HTR-8/SVneo (cell line): Measurements from ENCODE around the gene HOXB5.
A peak's percentile ranks its signal among the peaks of the same experiment; 100 is the strongest.

Experiments used
- DNase-seq: peaks from one replicate; pipeline ENCODE4 v3.0.0; 2011; ENCODE audit warnings: low spot score, mixed read lengths; ENCODE audit not compliant: insufficient read length
- FAIRE-seq: peaks from 2 replicates; lab custom pipeline; 2011; peaks lifted over from hg19 to GRCh38; lab: Jason Lieb, UNC

The HOXB5 gene

GRCh38 chr17:48593126-48593829 is at the start of gene HOXB5:
TSS of gene HOXB5 (minus strand) at chr17:48593779. CDS start at chr17:48593682, 97 bp downstream.
- peak; percentile 28 for FAIRE-seq
- no peak for DNase-seq

GRCh38 chr17:48642843-48643696 is 49.5 kb upstream of the HOXB5 start:
- FAIRE-seq = no peak
- DNase-seq = no peak

- no peak for DNase-seq
- no peak for FAIRE-seq
Observed at GRCh38 chr17:48642059-48642842, 48.7 kb upstream of the HOXB5 start.

GRCh38 chr17:48641541-48642058 is 48.0 kb upstream of the HOXB5 start:
- DNase-seq = no peak
- no peak for FAIRE-seq

DNA sequence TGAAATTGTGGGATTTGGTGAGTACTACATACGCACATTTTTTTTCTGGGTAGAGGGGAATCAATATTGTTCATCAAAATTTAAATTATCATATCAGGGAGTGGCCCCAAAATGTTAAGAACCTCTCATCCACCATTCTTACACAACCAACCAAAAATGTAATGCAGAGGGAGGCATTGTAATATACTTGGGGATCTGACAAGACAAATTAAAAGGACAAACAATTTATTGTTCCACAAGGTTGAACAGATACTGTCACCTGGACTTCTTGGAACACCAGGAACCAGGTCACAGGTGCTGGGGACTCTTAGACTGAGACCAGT is 47.2 kb upstream of the HOXB5 start:
- no peak for FAIRE-seq
- no peak for DNase-seq

DNA sequence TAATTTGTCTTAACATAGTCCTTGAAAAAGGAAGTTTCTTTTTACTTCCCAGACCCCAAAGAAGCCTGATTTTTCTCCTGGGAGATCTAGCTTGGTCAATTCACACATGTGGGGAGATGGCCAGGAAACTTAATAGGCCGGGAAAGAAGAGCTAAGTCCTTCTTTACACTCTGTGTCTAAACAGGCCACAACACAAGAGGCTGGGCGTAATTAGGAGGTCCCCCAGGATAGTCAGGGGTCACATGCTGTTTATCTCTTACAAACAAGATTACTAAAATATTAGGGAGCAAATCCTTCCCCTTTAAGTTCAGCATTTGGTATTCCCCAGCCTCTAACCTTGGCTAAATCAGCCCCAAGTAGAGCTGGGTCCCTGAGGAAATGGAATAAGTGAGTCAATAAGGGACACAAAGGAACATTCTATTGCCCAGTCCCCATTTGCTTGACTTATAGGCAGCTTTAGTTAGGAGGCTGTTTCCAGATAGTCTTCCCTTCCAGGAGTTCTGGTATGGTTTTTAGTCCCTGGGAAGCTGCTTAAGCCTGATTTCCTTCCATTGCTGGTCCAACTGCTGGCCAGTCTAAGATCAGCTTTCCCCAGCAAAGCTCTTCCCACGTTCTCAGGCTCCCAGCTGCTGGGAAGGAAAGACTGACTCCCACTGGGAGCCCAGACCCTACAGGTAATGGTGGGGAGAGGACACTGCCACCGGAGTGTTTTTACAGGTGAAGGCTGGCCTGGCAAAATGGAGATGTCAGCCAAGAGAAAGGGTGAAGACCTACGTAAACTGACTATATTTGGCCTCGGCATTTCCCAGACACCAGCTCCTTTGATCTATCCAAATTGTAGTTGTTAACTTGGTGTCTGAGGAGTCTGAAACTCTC is 46.6 kb upstream of the HOXB5 start:
- DNase-seq = no peak
- FAIRE-seq = no peak

GRCh38 chr17:48639136-48639535 is 45.6 kb upstream of the HOXB5 start:
- FAIRE-seq (no peak), DNase-seq (no peak)

DNA sequence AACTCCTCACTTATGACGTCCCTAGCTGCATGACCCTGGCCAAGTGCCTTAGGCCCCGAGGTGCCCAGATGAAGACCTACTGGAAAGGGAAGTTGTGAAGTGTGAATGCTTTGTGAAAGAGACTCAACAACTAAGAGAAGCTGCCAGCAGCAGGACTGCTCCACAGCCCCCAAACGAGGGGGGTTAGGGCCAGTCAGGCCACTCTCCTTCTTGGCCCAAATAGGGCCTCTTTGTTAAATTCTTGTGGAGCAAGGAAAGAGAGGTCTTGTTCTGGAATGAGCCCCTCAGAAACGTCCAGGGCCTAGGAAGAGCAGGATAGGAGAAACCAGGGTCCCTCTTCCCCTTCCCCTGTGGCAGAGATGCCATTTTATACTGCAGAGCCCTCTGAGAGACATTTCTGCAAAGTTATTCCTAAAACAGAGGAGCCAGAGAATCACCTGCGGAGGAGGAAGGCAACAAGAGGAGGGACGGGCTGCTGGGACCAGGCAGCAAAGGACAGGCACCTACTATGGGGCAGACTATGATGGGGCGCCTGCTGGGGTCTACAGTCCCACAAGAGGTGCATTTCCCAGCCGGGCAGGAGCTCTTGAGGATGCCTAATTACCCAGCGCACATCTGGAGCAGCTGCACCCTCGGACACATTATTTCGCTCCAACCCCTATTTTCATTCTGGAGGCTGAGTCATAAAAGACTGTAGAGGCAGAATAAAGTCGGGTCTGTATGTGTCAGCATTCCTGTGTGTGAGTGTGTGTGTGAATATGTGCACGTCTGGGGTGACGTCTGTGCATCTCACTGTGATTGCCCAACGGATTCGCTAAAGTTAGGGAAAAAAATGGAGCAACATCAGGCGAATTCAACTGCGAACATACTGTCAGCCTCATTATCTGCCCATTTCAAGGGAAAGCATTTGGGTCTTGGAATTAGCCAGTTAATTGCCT is 44.0 kb upstream of the HOXB5 start:
- FAIRE-seq (no peak), DNase-seq (no peak)

- DNase-seq = no peak
- FAIRE-seq = no peak
Observed at GRCh38 chr17:48636177-48637018, 42.8 kb upstream of the HOXB5 start.

GRCh38 chr17:48634493-48635208 is 41.1 kb upstream of the HOXB5 start:
- DNase-seq (no peak), FAIRE-seq (peak; percentile 4)

DNA sequence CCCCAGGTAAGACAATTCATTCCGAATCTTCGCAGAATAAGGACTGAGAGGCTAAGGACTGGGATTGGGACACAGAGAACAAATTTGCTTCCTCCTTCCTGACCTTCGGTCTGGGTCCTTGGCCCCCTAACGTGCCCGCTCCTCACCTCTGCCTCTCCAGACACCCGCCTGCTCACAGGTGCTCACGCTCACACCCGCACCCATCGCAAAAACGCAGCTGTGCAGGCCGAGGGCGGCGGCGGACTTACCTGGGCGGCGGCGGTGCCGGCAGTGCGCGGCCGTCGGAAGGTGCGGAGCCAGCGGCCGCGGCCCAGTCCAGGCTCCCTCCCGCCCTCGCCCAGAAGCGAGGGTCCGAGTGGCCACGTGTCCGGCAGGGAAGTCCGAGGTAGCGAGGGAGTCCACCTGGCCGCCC is 39.7 kb upstream of the HOXB5 start:
- FAIRE-seq (no peak), DNase-seq (no peak)

GRCh38 chr17:48632579-48633265 is 39.1 kb upstream of the HOXB5 start:
- DNase-seq = no peak
- FAIRE-seq = no peak

DNA sequence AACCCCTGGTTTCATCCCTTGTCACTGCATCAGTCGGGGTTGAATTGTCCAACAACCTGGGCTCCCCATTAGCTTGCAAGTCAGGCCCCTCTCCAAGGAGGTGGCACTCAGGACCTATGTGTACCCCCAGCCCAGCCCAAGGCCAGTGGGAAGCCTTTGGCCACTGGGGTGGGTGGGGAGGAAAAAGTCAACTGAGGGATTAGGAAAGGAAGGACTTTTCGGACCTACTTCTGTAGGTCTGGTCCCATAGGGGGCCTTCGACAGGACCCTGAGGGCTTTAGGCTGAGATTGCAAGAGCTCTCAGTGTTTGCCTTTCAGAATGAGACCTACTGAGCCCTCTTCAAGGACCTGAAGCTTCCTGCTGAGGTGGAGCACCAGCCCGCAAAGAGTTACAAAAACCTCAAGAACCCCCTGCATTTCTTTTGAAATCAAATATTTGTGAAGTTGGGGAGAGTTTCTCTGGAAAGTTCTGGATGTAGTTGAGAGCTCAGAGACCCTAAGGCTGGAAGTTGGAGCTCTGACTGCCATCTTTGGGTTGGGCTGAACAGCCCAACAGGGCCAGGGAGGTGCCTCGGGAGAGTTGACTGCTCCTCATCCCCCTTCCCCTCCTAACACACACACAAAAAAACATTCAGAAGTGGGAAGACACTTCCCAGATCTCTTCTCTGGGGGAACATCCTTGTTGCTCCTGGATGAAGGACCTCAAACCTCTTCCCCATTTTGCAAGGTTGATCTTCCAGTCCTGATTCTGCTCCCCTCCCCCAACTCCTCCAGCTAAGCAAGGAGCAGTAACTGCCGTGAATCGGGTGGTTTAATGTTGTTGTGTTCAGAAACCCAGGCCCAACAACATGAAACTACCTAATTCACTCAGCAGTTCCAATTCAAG is 38.4 kb upstream of the HOXB5 start:
- FAIRE-seq = no peak

GRCh38 chr17:48630925-48631692 is 37.5 kb upstream of the HOXB5 start:
- no peak for FAIRE-seq

More for the DNA sequence above, 38.4 kb upstream of the HOXB5 start:
- no peak for DNase-seq

More at GRCh38 chr17:48630925-48631692, 37.5 kb upstream of the HOXB5 start:
- no peak for DNase-seq
